Measurements from ENCODE around the gene COL4A2.

Gene COL4A2

DNA sequence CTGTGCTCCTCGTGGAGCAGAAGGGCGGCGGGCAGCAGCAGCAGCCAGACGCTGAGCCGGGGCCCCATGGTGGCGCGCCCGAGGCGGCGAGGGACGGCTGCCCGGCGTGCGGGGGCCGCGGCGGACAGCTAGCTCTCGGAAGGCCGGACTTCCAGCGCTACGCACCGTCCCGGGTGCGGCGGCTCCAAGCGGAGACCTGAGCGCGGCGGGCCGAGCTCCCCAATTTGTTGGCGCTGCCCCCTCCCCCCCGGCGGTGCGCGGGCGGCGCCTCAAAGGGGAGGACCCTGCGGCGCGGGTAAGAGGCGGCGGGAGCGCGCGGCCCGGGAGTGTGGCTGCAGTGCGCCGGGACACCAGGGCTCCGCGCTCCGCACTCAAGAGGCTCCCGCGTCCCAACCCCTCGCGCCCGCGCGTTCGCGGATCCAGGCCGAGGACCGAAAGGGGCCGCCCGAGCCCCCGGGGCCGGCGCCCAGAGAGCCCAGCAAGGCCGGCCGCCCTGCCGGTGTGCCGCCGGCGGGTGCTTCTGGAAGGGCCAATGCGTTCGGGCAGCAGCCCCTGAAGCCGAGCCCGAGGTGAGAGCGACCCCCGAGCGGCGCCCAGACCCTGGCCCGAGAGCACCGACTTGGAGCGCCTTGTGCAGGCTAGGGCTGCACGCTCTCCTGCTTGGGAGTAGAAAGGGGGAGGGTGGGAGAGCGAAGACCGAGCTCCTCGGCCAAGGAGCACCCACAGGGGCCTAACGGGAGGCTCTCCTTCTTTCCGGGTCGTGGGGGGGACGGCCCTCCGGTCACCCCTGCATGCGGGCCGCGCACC lies at the start of gene COL4A2, which contains the start of gene COL4A1:
COL4A2 (plus strand) TSS at position 325 of the 807 bp plus-strand sequence. CDS start 620 bp downstream, outside the sequence.
COL4A1 (minus strand) TSS at position 198 of the 807 bp plus-strand sequence; CDS start at position 68, 130 bp downstream.
- Mint-ChIP-seq H3K4me3 (no peak within 1 kb of the TSS), H3K27me3 (peaks cover 79% of the 10 kb centered on the region), H3K27ac (no peak within 1 kb of the TSS), H3K4me1 (peaks cover 6% of the 10 kb centered on the region), H3K9me3 (no peaks in the 10 kb centered on the region), H3K36me3 (ENCODE audit: low read depth) (no peaks in the 10 kb centered on the region)
- no peak for ATAC-seq
- DNase-seq: no peak

DNA sequence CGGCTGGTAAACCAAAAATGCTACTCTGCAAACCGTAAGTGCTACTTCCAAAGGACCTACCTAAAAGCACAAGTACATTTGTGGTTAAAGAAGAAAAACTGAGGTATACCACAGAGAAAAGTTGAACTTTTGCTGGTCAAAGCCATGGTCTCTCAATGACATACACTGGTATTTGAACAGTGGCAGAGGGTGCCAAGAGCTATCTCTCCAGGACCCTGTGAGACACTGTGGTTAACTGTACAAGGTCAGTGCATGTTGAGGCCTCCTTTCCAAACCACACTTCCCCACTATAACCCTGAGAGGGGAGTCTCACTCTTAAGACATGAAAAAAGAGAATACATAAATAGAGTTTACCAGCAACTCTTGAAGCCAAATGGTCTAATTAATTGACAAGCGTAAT lies 49.7 kb upstream of the COL4A2 start:
- H3K27me3 Mint-ChIP-seq: peaks cover 16% of the 10 kb centered on the region
- no peaks in the 10 kb centered on the region for H3K4me1 Mint-ChIP-seq
- H3K27ac Mint-ChIP-seq: no peak overlapping the region
- H3K9me3 Mint-ChIP-seq: peaks cover 8% of the 10 kb centered on the region
- no peak for ATAC-seq
- H3K36me3 Mint-ChIP-seq (ENCODE audit: low read depth): no peaks in the 10 kb centered on the region
- H3K4me3 Mint-ChIP-seq: no peak overlapping the region
- no peak for DNase-seq

DNA sequence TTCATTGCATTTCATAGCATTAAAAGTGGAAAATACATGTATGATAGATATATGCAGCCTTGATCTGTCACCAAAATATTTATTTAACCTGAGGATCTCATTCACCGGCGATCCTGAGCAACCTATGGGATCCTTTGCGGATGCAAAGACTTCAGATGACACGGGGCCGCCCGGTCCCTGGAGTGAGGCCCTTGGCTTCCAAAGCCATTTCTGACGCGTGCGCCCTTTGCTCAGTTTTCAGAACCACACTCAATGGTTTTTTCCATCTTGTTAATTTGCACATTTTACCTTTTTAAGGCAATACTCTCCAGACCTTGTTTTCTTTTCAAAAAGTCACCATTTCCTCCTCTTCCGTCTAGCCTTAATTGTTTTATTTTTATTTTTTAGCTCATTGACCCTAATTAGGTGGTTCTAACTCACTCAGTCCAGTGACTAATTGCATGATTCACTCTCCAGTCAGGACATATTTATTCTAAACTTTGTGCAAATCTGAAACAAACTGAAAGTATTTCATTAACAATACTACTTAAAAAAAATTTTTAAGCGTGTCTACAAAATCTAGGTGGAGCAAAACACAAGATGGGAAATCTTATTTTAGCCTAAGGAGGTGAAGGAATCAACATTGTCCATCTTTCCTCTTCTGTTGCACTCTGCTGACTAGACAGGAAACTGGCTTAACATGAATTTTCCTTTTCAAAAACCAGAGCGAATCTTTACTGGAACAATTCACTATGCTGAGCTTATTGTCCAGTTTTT lies 48.0 kb upstream of the COL4A2 start:
- Mint-ChIP-seq H3K4me3 (no peak overlapping the region), H3K27ac (no peak overlapping the region), H3K4me1 (no peaks in the 10 kb centered on the region), H3K27me3 (peaks cover 26% of the 10 kb centered on the region), H3K36me3 (ENCODE audit: low read depth) (no peaks in the 10 kb centered on the region), H3K9me3 (peaks cover 8% of the 10 kb centered on the region)
- DNase-seq (no peak), ATAC-seq (no peak)

DNA sequence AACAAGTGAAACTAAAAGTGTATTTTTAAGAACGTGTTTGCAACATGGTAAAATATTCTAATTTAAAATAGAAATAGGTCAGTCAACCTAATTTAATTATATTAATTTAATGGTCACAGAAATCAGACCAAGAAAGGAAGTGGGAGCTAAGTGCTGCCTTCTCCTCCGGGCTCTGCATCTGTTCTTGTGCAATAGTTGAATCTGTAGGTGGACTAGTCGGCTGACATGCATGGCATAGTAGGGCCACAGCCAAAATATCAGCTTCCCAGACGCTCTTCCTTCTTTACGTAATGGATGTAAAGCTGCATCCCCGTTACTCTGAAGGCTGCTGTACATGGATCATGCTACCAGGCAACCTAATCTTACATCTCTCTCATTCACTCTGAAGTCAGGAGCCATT lies 47.4 kb upstream of the COL4A2 start:
- Mint-ChIP-seq H3K27me3 (peaks cover 26% of the 10 kb centered on the region), H3K4me1 (no peaks in the 10 kb centered on the region), H3K9me3 (peaks cover 7% of the 10 kb centered on the region), H3K27ac (no peak overlapping the region), H3K36me3 (ENCODE audit: low read depth) (no peaks in the 10 kb centered on the region), H3K4me3 (no peak overlapping the region)
- ATAC-seq (no peak), DNase-seq (no peak)

DNA sequence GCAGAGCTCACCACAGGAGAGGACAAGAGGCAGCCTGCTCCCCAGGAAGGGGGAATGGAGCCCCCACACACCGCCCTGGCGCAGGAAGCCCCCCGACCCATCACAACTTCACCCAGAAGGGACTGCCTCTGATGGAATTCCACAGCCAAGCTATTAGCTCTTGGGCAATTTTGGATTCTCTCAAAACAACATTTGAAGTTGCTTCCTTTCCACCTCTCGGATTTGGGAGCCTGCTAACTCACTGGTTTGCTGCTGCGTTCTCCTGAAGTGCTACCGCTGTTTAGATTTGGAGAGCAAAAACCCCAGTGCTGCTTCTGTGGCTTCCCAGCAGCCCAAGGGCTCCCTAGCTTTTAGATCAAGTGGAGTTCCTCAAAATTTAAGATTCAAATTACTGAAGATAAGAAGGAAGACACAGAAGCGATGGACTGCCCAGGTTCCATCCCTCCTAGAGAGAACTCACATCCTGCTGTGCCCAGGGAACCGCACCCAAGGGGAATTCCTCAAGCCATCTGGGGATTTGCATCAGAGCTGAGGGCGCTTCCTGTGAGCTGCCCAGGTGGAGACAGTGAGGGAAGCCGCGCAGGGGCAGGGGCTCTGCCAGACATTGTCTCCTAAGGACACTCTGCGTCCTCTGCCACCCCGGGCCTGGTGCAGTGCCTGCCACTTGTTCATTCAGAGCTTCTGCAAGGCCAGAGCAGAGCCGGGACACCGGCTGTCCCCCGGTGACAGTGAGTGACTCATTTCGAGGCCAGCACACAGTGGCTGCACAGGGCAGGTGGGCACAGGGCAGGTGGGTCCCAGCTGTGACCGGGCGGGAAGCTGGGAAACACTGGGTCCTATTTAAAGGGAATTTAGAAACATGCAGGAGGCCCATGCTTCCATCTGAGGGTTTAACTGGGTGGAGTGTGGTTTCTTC lies 45.7 kb upstream of the COL4A2 start:
- no peaks in the 10 kb centered on the region for H3K36me3 Mint-ChIP-seq (ENCODE audit: low read depth)
- no peak overlapping the region for H3K27ac Mint-ChIP-seq
- no peak for DNase-seq
- no peak for ATAC-seq
- no peaks in the 10 kb centered on the region for H3K9me3 Mint-ChIP-seq
- no peak overlapping the region for H3K4me3 Mint-ChIP-seq
- no peaks in the 10 kb centered on the region for H3K4me1 Mint-ChIP-seq
- H3K27me3 Mint-ChIP-seq: peaks cover 31% of the 10 kb centered on the region

DNA sequence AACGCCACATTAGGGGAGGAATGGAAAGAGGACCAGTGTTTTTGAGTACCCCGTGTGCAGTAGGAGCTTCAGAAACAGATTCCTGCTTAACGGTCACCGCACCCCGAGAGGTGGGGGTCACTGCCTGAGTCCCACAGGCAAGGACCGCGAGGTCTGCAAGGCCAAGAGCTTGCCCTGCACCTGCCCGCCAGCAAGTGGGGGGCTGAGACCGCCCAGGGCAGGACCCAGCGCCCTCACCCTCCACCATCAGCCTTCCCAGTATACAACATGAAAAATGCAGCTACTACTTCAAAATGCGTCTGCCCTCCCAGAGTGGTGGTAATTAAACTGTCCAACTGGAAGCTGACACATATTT lies 45.0 kb upstream of the COL4A2 start:
- no peaks in the 10 kb centered on the region for H3K36me3 Mint-ChIP-seq (ENCODE audit: low read depth)
- ATAC-seq: no peak
- no peak for DNase-seq
- no peak overlapping the region for H3K27ac Mint-ChIP-seq
- H3K27me3 Mint-ChIP-seq: peaks cover 33% of the 10 kb centered on the region
- no peaks in the 10 kb centered on the region for H3K4me1 Mint-ChIP-seq
- H3K9me3 Mint-ChIP-seq: no peaks in the 10 kb centered on the region
- no peak overlapping the region for H3K4me3 Mint-ChIP-seq

DNA sequence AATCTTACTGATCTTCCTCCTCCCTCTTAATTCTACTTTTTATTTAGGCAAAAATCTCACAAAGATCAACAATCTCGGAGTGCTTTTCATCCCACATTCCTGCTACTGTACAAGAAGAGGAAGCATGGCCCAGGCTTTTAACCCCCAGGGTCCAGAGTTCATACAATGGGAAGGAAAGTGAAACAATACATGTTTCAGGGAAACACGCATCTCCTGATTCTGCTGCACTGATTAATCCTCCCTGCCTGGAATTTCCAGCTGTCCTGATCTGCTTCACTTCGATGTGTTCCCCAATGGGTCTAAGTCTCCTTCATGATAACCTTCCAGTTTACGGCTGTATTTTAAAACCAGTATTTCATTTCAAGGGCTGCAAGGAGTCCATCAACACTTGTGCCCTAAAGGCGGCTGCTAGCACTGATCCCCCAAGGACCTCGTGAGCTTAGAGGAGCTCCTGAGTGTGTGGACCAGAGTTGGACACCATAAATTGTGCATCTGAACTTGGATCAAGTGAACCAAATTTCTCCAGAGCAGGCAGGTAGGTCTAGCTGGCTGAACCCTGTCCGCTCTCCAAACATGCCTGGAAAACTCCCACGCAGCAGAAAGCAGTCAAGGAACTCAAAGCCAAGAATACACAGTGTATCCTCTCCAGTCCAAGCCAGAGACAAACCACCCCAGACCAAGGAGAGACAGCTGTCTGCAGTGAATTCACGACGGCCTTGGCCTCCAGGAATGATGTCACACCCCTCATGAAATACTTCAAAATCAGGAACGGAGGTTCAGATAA lies 44.4 kb upstream of the COL4A2 start:
- Mint-ChIP-seq H3K36me3 (ENCODE audit: low read depth) (no peaks in the 10 kb centered on the region), H3K9me3 (no peaks in the 10 kb centered on the region), H3K27ac (no peak overlapping the region), H3K27me3 (peaks cover 33% of the 10 kb centered on the region), H3K4me1 (no peaks in the 10 kb centered on the region), H3K4me3 (no peak overlapping the region)
- DNase-seq (no peak), ATAC-seq (no peak)

DNA sequence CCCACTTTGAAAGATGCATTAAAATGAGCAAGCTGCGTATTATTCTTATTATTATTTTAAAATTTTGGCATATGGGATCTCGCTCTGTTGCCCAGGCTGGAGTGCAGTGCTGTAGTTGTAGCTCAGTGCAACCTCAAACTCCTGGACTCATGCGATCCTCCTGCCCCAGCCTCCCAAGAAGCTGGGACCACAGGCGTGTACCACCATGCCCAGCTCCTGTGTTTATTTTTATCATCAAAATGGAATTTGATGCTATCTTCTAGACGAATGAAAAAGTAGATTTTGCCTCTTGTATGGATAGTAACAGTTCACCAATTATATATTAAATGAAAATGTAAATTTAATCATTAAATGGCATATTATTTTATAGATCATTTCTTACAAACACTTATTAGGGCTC lies 43.7 kb upstream of the COL4A2 start:
- H3K4me3 Mint-ChIP-seq: no peak overlapping the region
- no peak for ATAC-seq
- no peak for DNase-seq
- H3K27ac Mint-ChIP-seq: no peak overlapping the region
- H3K9me3 Mint-ChIP-seq: no peaks in the 10 kb centered on the region
- H3K27me3 Mint-ChIP-seq: peaks cover 33% of the 10 kb centered on the region
- H3K36me3 Mint-ChIP-seq (ENCODE audit: low read depth): no peaks in the 10 kb centered on the region
- no peaks in the 10 kb centered on the region for H3K4me1 Mint-ChIP-seq

DNA sequence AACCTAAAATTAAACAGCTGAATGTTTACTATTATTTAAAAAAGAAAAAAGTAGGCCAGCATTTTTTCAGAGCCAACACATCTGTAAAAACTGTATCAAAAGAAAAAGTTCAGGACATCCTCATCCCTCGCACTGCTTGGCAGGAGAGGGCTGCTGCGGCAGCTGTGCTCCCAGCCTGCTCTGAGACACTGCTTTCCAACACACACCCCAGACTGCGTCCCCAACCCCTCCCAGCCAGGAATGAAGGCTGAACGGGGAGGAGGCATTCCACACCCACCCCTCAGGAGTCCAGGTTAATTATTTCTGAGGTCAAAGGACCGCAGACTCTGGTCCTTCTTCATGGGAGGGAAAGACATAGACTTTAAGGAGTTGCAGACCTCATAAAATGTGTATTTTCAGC lies 43.2 kb upstream of the COL4A2 start:
- no peak for DNase-seq
- H3K9me3 Mint-ChIP-seq: no peaks in the 10 kb centered on the region
- H3K27ac Mint-ChIP-seq: no peak overlapping the region
- peaks cover 33% of the 10 kb centered on the region for H3K27me3 Mint-ChIP-seq
- H3K4me3 Mint-ChIP-seq: no peak overlapping the region
- H3K36me3 Mint-ChIP-seq (ENCODE audit: low read depth): no peaks in the 10 kb centered on the region
- ATAC-seq: no peak
- no peaks in the 10 kb centered on the region for H3K4me1 Mint-ChIP-seq

DNA sequence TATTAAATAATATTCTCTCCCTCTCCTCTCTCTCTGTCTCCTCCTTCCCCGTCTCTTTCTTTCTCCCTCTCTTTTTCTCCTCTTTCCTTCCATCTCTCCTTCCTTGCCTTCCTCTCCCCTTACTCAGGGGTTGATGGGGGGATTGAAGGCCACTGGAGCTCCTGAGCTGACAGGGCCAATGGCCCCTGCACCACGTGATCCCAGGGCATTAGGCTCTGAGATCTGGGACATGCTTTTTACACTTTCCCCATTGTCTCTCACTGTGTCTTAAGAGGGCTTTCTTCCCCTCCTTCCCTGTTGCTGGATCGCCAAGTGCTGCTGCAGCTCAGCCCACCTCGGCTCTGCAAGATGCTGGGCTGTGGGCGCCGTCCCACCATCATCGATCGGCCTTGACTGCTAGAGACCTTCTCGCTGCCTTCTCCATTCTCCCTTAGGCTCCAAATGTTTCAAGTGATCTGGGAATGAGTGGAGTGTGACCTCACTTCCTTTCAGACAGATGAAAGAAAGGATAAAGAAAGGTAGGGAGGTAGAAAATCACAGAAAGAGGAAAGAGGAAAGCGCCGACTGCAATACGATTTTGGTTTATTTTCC lies 42.3 kb upstream of the COL4A2 start:
- Mint-ChIP-seq H3K27me3 (peaks cover 31% of the 10 kb centered on the region), H3K36me3 (ENCODE audit: low read depth) (no peaks in the 10 kb centered on the region), H3K4me3 (no peak overlapping the region), H3K4me1 (no peaks in the 10 kb centered on the region), H3K27ac (no peak overlapping the region), H3K9me3 (no peaks in the 10 kb centered on the region)
- ATAC-seq: no peak
- DNase-seq: no peak

DNA sequence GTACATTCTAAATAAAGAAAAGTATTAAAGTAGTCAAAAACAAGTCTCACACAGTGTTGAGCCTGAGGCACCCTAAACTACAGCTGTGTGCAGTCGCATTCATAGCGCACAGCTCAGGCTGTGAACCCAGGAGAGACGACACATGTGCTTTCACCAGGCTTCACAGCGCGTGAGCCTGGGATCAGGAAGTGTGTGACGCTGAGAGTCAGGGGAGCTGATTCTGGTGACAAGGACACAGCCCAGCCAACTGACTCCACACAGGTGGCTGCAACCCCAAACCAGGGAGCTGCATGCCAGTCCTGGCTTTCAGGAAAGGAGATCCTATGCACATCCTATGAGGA lies 41.8 kb upstream of the COL4A2 start:
- Mint-ChIP-seq H3K27me3 (peaks cover 26% of the 10 kb centered on the region), H3K9me3 (no peaks in the 10 kb centered on the region), H3K36me3 (ENCODE audit: low read depth) (no peaks in the 10 kb centered on the region), H3K4me3 (no peak overlapping the region), H3K4me1 (no peaks in the 10 kb centered on the region), H3K27ac (no peak overlapping the region)
- DNase-seq (no peak), ATAC-seq (no peak)

DNA sequence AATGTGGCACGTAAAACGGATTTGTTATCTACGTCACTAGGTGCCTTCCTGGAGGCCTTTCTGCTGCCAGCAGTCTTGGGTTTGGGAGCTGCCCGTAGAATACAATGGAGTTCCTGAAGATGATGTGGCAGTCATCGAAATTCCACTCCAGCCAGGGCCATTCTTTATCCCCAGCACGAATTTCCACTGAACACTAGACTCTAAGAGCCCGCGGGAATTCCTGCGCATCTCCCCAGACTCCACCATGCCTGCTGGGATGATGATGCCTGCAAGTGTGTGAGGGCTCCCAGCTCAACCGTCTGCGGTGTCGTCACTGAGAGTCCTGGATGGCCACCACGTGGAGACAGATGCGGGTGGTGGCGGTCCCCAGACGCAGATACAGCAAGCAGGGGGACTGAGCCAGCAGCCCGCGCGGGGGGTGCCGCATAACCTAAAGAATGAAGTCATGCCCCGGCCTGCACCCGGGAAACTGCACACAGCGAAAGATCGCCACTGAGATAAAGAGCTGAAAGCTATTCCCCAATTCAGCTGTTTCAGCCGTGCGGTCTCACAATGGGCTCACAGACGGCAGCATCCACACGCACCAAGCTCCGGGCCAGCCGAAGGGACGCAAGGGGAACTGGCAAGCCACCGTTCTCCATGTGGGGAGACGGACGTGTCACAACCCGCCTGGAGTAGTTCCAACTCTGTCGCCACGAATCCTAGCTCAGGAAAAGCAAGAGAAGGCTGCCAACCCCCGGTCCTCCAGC lies 41.2 kb upstream of the COL4A2 start:
- no peaks in the 10 kb centered on the region for H3K9me3 Mint-ChIP-seq
- no peak overlapping the region for H3K27ac Mint-ChIP-seq
- no peak for ATAC-seq
- H3K4me3 Mint-ChIP-seq: no peak overlapping the region
- DNase-seq: no peak
- H3K36me3 Mint-ChIP-seq (ENCODE audit: low read depth): no peaks in the 10 kb centered on the region
- H3K4me1 Mint-ChIP-seq: no peaks in the 10 kb centered on the region
- peaks cover 23% of the 10 kb centered on the region for H3K27me3 Mint-ChIP-seq

DNA sequence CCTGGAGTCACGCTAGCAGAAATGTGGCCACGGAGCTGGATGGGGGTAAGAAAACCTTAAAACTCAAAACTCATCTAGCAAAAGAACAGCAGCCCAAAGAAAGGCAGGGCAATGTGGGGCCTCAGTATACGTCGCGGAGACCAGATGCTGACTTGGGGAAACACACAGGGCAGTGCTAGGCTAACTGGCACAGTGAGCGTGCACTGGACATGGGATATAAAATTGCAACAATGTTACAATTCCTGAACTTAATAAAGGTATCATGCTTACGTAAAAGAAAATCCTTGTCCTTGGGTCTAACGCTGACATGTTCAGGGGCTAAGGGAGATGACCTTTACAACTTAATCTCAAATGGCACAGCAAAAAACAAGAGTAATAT lies 40.7 kb upstream of the COL4A2 start:
- H3K27ac Mint-ChIP-seq: no peak overlapping the region
- DNase-seq (no peak), ATAC-seq (no peak)
- H3K36me3 Mint-ChIP-seq (ENCODE audit: low read depth): no peaks in the 10 kb centered on the region
- H3K9me3 Mint-ChIP-seq: no peaks in the 10 kb centered on the region
- no peaks in the 10 kb centered on the region for H3K4me1 Mint-ChIP-seq
- peaks cover 23% of the 10 kb centered on the region for H3K27me3 Mint-ChIP-seq
- H3K4me3 Mint-ChIP-seq: no peak overlapping the region

Data from activated naive CD8-positive, alpha-beta T cell treated with anti-CD3 and anti-CD28 coated beads, Interleukin-2, amount 50 U/mL, for 24 hours (primary cell).